Karpas-422 (cell line): ENCODE measurements around the gene SLC25A30. TPM values are rescaled to one million over a fixed set of nuclear protein-coding genes. Genes with fewer than 3 reads are reported as not detected.
"Not testable (repeated sequence)": the region's sequence is repeated elsewhere in the genome, so short reads cannot be mapped to it uniquely, and the experiment has no call there.

Source experiments
- DNase-seq: peaks from one replicate; pipeline ENCODE4 v3.0.0-alpha.2; 2015
- H2AFZ ChIP-seq: fragments of 200-600 bp; sonication (generic); 2 replicates; pipeline ENCODE4 v1.6.1; 2014; ENCODE audit warnings: antibody characterized with exemption, low read length, mixed read lengths
- H3K27ac ChIP-seq: fragments of 200-600 bp; sonication (generic); 2 replicates; pipeline ENCODE4 v1.5.1; 2014; ENCODE audit warnings: mild to moderate bottlenecking, low read length, moderate library complexity
- H3K27me3 ChIP-seq: fragments of 200-600 bp; sonication (generic); 2 replicates; pipeline ENCODE4 v1.6.1; 2014; ENCODE audit warnings: low read length, mixed read lengths
- H3K36me3 ChIP-seq: fragments of 200-600 bp; sonication (generic); 2 replicates; pipeline ENCODE4 v1.6.1; 2014; ENCODE audit warnings: low read length, mixed read lengths; ENCODE audit not compliant: insufficient read depth
- H3K4me1 ChIP-seq: fragments of 200-600 bp; sonication (generic); 2 replicates; pipeline ENCODE4 v1.6.1; 2014; ENCODE audit warnings: mild to moderate bottlenecking, low read length, mixed read lengths
- H3K4me2 ChIP-seq: fragments of 200-600 bp; sonication (generic); 2 replicates; pipeline ENCODE4 v1.6.1; 2014; ENCODE audit warnings: low read length, low read depth, mild to moderate bottlenecking; ENCODE audit not compliant: poor library complexity, severe bottlenecking
- H3K4me3 ChIP-seq: fragments of 200-600 bp; sonication (generic); 2 replicates; pipeline ENCODE4 v1.5.1; 2014; ENCODE audit warnings: mild to moderate bottlenecking, antibody characterized with exemption, low read length, mixed read lengths
- H3K79me2 ChIP-seq: fragments of 200-600 bp; sonication (generic); 2 replicates; pipeline ENCODE4 v1.6.1; 2014; ENCODE audit warnings: mild to moderate bottlenecking, low read length, mixed read lengths
- H3K9ac ChIP-seq: fragments of 200-600 bp; sonication (generic); 2 replicates; pipeline ENCODE4 v1.6.0; 2014; ENCODE audit warnings: low read length
- H3K9me2 ChIP-seq: fragments of 200-600 bp; sonication (generic), shearing (Covaris generic); replicated peaks from 2 replicates; pipeline ENCODE4 v1.6.0; 2014; ENCODE audit warnings: mild to moderate bottlenecking, low read length, moderate library complexity; ENCODE audit not compliant: insufficient read depth
- H3K9me3 ChIP-seq: fragments of 300-700, 200-600 bp; sonication (generic); 2 replicates; pipeline ENCODE4 v1.6.1; 2014; ENCODE audit warnings: low read length, mixed read lengths
- H4K20me1 ChIP-seq: fragments of 200-600 bp; sonication (generic); 2 replicates; pipeline ENCODE4 v1.6.1; 2014; ENCODE audit warnings: mild to moderate bottlenecking, antibody characterized with exemption, low read length, low read depth; ENCODE audit not compliant: insufficient read depth
- total RNA-seq: library from RNA; depleted of rRNA; stranded (reverse); fragments of >200 nt; shearing (Covaris generic); gene quantifications from 2 replicates; pipeline ENCODE4 v1.2.3, GENCODE V29; 2014; ENCODE audit warnings: low replicate concordance

SLC25A30 gene
- total RNA-seq, 1 experiment from 2014 or later = not detected

DNA sequence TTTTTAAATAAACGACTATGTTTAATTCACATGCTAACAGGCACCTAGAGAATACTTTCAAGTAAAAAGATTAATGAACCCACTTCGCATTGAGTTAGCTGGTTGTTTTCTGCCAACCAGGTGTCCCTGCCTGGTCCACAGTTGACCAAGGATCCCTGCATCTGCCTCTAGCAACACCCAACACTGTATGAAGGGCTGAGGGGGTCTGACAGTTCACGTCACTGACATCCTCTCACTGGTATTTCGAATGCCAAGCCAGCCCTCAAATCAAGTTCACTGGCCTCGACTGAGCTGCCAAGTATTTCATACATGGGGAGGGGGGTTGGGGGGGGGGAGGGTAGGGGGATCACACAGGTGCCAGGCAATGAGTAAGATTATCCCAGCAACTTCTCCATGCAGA is 25.4 kb downstream of the SLC25A30 start:
- Histone ChIP-seq H3K27me3 (0 out of 2 replicates have a peak, but pooled peaks cover 3% of the 10 kb centered on the region), H3K9me3 (no peaks in the 10 kb centered on the region), H4K20me1 (no peaks in the 10 kb centered on the region), H3K9me2 (no peaks in the 10 kb centered on the region), H3K4me2 (no peak overlapping the region), H3K9ac (no peak overlapping the region), H3K36me3 (no peaks in the 10 kb centered on the region), H3K79me2 (no peaks in the 10 kb centered on the region), H3K27ac (no peak overlapping the region), H3K4me3 (no peak overlapping the region), H3K4me1 (no peaks in the 10 kb centered on the region), H2AFZ (no peak overlapping the region)
- no peak for DNase-seq

DNA sequence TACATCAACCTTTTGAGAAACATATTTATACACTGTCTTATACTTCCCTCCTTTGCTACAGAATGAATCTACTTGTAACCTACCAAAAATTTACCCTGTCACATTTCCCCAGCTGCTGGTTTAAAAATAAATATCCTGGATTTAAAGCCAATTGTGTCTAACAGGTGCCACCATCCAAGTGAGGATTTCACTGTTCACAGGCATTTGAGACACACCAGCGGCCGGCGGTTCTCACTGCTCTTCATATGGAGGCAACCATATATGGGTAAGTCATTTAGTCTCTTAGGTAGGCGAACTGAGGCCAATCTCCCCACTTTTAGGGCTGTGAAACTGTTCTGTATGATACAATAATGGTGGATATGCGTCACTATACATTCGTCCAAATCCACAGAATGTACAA is 26.2 kb downstream of the SLC25A30 start:
- no peaks in the 10 kb centered on the region for H3K79me2 ChIP-seq
- H3K9me2 ChIP-seq = no peaks in the 10 kb centered on the region
- H3K27me3 ChIP-seq = 0 out of 2 replicates have a peak, but pooled peaks cover 3% of the 10 kb centered on the region
- no peak overlapping the region for H2AFZ ChIP-seq
- no peak overlapping the region for H3K27ac ChIP-seq
- no peaks in the 10 kb centered on the region for H3K9me3 ChIP-seq
- no peaks in the 10 kb centered on the region for H3K4me1 ChIP-seq
- H3K36me3 ChIP-seq = no peaks in the 10 kb centered on the region
- H4K20me1 ChIP-seq = no peaks in the 10 kb centered on the region
- no peak for DNase-seq
- no peak overlapping the region for H3K9ac ChIP-seq
- no peak overlapping the region for H3K4me2 ChIP-seq
- no peak overlapping the region for H3K4me3 ChIP-seq

DNA sequence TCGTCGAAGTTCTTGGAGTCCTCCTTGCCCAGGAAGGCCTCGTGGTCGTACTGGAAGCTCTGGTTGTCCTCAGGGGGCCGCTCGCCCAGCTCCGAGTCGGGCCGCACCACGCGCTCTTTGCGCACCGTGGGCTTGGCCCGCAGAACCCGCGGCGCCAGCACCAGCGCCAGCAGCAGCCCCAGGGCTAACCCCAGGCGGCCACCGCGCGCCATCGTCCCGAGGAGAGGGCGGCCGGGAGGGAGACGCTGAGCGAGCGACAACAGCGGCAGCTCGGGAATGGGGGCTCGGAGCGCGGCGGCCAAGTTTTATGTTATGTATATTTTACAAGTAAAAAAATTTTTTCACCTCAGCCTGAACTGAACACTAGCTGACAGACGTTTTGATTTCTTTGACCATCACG is 27.0 kb downstream of the SLC25A30 start:
- not testable (repeated sequence) for H3K4me2 ChIP-seq, DNase-seq, H3K27ac ChIP-seq, H4K20me1 ChIP-seq, H3K36me3 ChIP-seq, H3K79me2 ChIP-seq, H3K9me2 ChIP-seq, H3K27me3 ChIP-seq, H3K9me3 ChIP-seq, H3K4me3 ChIP-seq, H3K4me1 ChIP-seq, H3K9ac ChIP-seq, H2AFZ ChIP-seq

DNA sequence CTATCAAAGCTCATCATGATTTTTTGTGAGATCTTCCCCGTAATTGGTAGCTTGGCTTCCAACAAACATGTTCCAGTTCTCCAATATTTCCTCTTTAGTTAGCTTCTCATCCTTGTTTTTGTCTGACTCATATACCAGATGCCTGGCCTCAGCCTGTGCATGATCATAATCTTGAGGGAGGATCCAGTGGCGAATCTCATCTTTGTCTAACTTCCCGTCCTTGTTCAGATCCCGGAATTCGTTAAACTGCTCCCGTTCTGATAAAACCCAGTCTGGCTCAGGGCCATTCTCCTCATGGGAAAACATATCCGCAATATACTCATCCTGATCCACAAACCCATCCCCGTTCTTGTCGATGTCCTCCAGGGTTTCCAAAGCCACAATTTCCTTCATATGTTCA is 27.8 kb downstream of the SLC25A30 start:
- H4K20me1 ChIP-seq, H3K9ac ChIP-seq, DNase-seq, H3K9me3 ChIP-seq, H3K27ac ChIP-seq, H3K4me2 ChIP-seq, H2AFZ ChIP-seq, H3K4me1 ChIP-seq, H3K4me3 ChIP-seq, H3K79me2 ChIP-seq, H3K36me3 ChIP-seq, H3K9me2 ChIP-seq, H3K27me3 ChIP-seq: not testable (repeated sequence)

DNA sequence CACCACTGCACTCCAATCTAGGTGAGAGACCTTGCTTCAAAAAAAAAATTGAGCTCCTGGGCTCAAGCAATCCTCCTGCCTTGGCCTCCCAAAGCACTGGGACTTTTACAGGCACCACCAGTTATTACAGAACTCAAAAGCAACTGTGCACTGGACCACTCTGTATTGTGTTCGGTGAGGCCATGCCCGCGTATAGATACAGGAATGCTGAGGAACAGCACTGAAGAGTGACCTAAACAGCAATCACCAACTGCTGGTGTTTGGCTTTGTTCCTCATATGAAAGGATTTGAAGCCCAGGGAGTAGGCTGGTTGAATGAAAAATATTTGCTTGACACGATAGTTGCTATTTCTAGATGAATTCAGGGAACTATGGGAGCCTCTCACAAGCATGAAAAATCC is 29.5 kb downstream of the SLC25A30 start:
- H3K4me2 ChIP-seq = no peak overlapping the region
- H3K27me3 ChIP-seq = no peaks in the 10 kb centered on the region
- H3K79me2 ChIP-seq = no peaks in the 10 kb centered on the region
- H2AFZ ChIP-seq = no peak overlapping the region
- no peak for DNase-seq
- H3K36me3 ChIP-seq = no peaks in the 10 kb centered on the region
- H3K9me3 ChIP-seq = no peaks in the 10 kb centered on the region
- H3K9ac ChIP-seq = no peak overlapping the region
- H3K4me1 ChIP-seq = no peaks in the 10 kb centered on the region
- H3K27ac ChIP-seq = no peak overlapping the region
- H3K9me2 ChIP-seq = no peaks in the 10 kb centered on the region
- H4K20me1 ChIP-seq = no peaks in the 10 kb centered on the region
- no peak overlapping the region for H3K4me3 ChIP-seq

DNA sequence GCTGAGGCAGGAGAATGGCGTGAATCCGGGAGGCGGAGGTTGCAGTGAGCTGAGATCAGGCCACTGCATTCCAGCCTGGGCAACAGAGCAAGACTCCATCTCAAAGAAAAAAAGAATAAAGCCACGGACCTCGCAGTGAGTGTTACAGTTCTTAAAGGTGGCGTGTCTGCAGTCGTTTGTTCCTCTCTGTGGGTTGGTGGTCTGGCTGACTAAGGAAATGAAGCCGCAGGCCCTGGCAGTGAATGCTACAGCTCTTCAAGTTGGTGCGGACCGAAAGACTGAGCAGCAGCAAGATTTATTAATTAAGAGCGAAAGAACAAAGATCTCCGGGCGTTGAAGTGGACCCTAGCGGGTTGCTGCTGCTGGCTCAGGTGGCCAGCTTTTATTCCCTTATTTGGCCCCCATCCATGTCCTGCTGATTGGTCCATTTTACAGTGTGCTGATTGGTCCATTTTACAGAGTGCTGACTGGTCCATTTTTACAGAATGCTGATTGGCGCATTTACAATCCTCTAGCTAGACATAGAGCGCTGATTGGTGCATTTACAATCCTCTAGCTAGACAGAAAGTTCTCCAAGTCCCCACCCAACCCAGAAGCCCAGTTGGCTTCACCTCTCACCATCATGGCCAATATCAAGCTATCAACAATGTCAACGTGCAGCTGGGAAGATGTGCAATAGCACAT is 31.1 kb downstream of the SLC25A30 start:
- not testable (repeated sequence) for H4K20me1 ChIP-seq, H3K4me3 ChIP-seq, H3K79me2 ChIP-seq, H3K27me3 ChIP-seq, H2AFZ ChIP-seq, H3K4me1 ChIP-seq, H3K27ac ChIP-seq, DNase-seq, H3K9me2 ChIP-seq, H3K36me3 ChIP-seq, H3K9me3 ChIP-seq, H3K4me2 ChIP-seq, H3K9ac ChIP-seq

DNA sequence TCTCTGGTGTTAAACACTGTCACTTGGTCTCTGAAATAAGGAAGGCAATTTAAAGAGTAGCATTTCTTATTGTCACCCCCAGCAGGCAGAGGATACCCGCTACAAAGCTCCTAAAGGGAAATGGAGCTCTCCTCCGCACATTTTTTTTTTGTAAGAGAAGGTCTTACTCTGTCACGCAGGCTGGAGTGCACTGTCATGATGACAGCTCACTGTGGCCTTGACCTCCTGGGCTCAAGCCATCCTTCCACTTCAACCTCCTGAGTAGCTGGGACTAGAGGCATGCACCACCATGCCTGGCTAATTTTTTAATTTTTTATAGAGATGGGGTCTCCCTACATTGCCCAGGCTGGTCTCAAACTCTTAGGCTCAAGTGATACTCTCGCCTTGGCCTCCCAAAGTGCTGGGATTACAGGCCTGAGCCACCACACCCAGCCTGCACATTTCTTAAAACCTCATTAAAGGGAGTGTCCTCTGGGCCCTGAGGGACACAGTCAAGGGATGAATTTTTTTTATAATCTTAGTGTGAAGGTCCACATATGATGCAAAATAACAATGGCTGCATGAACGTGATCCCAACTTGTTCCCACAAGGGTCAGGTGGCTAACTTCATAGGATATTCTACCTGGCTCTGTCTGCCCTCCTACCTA is 32.1 kb downstream of the SLC25A30 start:
- Histone ChIP-seq H3K79me2 (no peaks in the 10 kb centered on the region), H2AFZ (no peak overlapping the region), H3K4me2 (no peak overlapping the region), H3K36me3 (no peaks in the 10 kb centered on the region), H4K20me1 (no peaks in the 10 kb centered on the region), H3K27me3 (no peaks in the 10 kb centered on the region), H3K27ac (no peak overlapping the region), H3K9me3 (no peaks in the 10 kb centered on the region), H3K4me1 (no peaks in the 10 kb centered on the region), H3K4me3 (no peak overlapping the region), H3K9ac (no peak overlapping the region), H3K9me2 (no peaks in the 10 kb centered on the region)
- no peak for DNase-seq

DNA sequence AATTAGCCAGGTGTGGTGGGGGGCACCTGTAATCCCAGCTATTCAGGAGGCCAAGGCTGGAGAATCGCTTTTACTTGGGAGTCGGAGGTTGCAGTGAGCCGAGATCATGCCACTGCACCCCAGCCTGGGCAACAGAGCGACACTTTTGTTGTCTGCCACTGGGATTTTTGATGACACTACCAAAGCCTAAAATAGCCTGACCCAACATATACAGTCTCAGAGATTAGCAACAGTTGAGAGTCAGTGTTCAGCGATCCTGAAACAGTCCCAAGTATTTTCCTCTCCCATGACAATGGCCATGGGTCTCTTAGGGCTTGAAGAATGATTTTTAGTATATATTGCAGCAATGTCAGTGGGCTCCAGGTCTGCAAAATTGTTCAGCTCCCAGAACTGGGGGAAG is 32.9 kb downstream of the SLC25A30 start:
- no peaks in the 10 kb centered on the region for H3K4me1 ChIP-seq
- H3K36me3 ChIP-seq = no peaks in the 10 kb centered on the region
- no peak overlapping the region for H3K27ac ChIP-seq
- no peak for DNase-seq
- no peak overlapping the region for H3K4me2 ChIP-seq
- no peak overlapping the region for H3K4me3 ChIP-seq
- no peak overlapping the region for H2AFZ ChIP-seq
- no peaks in the 10 kb centered on the region for H3K9me2 ChIP-seq
- no peak overlapping the region for H3K9ac ChIP-seq
- no peaks in the 10 kb centered on the region for H4K20me1 ChIP-seq
- H3K79me2 ChIP-seq = no peaks in the 10 kb centered on the region
- H3K9me3 ChIP-seq = no peaks in the 10 kb centered on the region
- no peaks in the 10 kb centered on the region for H3K27me3 ChIP-seq
